NCI-H187 (cell line): ENCODE measurements around the gene ZNF224.
A peak's percentile ranks its signal among the peaks of the same experiment; 100 is the strongest.
"Not testable (repeated sequence)": the region's sequence is repeated elsewhere in the genome, so short reads cannot be mapped to it uniquely, and the experiment has no call there.

Experiments used
- DNase-seq, 2 experiments: peaks; one replicate each; lab custom pipeline; 2025; lab: John Stamatoyannopoulos, UW

The ZNF224 gene

DNA sequence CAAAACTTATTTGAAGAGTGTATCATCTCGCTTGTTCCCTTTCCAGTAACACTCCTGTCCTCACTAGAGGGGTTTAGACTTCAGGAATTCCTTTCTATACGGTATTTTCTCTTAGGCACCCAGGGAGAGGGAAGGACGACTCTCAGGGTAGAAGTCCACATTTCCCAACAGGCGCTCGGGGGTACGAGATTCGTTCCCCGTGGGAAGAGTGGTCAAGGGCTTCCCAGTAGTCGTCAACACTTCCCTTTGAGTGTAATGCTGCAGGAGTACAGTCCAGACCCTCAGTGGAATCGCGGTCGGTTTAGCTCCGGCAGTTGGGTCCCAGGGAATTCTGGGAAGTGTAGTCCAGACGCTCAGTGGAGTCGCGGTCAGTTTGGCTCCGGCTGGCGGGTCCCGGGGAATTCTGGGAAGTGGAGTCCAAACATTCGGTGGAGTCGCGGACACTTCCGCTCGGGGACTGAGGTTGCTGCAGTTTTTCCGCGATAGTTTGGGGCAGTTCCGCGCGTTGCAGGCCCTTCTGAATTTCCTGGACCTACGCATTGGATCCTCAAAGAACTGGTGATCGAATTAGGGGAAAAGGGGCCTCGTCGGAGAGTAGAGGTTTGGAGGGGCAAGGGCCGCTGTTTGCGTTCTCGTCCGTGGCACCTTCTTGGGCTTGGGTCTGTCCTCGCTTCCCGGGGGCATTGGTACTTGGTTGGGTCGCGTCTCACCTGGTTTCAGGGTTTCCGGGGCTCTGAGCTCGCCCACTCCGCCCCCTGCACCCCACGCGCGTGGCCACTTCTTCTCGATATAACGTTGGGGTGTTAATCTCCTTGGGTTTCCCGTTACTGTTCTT, at the start of gene ZNF224:
TSS of gene ZNF224 (plus strand) at position 431 of the 835 bp plus-strand sequence. CDS start 3,513 bp downstream, outside the sequence.
- DNase-seq: peak; percentile 54 to 84

DNA sequence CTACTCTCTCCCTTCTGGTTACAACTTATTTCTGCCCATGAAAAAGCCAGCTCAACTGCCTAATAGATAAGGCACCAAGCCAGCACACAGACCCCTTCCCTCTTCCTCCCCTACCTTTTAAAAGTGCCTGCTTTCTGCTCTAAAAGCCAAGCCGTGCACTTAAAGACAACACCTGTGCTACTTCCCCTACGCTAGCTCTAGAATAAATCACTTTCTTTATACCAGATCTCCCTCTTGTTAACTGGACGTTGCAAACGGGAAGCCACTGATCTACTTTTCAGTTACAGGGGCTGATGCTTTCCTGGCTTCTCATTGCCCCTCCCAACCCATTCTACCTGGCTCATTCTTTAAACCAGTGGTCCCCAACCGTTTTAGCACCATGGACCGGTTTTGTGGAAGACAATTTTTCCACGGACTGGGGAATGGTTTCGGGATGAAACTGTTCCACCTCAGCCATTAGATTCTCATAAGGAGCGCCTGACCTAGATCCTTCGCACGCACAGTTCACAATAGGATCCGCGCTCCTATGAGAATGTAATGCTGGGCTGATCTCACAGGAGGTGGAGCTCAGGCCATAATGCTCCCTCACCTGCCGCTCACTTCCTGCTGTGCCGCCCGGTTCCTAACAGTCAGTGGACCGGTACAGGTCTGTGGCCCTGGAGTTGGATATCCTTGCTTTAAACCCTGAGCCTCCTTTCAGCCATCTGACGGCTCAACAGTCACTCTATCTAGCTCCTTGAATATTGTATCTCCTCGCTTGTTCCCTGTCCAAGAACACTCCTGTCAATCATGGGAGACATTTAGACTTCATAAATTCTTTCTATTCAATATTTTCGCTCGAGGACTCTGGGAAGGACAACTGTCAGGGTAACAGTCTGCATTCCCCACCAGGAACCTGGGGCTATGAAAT, 43.2 kb upstream of the ZNF224 start:
- peak in 1 of 2 experiments; percentile 75 for DNase-seq

DNA sequence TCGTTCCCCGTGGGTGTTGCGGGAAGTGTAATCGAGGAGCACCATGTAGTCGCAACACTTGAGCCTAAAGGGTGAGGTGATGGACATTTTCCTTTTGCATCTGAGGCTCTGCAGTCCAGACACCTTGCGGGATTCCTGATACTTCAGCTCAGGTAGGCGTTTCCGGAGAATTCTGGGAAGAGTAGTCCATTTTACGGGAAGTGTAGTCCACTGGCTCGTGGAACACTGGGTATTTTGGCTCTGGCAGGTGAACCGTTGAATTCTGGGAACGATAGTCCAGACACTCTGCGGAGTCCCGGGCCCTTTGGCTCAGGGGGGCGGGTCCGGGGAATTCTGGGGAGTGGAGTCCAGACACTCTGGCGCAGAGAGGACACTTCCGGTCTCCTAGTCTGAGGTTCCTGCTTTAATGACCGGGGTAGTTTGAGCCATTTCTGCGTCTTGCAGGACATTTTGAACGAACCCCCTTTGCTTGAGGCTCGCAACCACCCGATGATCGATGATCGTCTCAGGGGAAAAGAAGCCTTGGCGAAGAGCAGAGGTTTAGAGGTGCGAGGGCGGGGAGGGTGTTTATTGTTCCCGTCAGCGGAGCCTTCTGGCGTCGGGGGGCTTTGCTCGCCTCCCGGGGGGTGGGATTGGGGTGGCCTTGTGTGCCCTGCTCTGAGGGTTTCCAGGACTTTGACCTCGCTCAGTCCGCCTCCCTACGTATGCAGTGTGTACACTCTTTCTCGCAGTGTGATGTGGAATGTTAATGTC, 42.3 kb upstream of the ZNF224 start, which contains the start of gene ZNF223:
TSS of gene ZNF223 (plus strand) at position 387 of the 753 bp plus-strand sequence. CDS start 3,141 bp downstream, outside the sequence.
- DNase-seq: peak; percentile 94

DNA sequence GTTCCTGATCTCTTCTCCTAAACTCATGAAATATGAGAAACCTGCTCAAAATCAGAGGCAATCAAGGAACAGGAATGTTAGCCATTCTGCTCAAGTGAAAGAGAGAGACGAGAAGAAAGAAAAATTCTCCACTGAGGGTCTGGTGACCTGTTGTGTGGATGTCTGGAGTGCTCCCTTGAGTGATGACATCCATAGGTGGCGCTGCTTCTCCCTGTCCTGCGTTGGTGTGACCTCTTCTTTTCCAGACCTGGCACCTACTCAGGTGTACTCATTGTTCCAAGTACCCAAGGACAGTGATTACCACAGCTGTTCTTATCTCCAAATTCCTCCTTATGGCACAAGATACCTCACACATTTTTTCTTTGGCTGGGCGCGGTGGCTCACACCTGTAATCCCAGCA, 38.3 kb upstream of the ZNF224 start:
- DNase-seq: no peak

DNA sequence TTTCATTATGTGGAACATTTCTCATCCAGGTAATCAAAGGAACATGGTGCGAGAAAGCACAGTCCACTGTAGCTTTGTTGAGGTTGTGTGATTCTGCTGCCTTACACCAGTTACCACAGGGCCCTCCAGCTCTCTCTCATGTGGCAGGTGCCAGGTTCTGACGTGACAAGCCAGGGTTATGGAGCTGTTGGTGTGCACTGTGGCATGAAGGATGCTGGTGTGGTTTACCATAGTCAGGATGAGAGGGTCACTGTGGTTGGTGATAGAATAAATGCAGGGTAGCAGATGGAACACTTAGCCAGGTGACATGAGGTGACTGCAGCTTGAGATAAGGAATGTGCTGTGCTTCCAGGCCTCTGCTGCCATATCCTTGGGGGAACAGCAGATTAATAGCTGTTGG, 34.9 kb upstream of the ZNF224 start:
- no peak for DNase-seq

DNA sequence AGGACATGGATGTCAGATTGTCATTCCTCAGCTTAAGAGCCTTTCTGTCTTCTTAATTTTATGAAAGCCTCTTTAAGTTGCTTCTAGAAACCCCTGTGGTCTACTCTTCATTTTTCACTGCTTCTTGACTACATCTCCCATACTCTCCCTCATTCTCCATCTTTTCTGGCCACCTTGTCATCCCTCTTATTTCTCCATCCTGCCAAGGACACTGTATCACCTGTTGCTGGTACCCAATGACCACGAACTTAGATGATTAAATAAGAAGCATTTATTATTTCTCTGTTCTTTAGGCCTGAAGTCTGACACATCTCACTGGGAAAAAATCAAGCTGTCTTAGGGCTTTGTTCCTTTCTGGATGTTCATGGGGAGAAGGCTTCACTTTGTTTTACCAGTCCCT, 33.1 kb upstream of the ZNF224 start:
- DNase-seq: no peak

DNA sequence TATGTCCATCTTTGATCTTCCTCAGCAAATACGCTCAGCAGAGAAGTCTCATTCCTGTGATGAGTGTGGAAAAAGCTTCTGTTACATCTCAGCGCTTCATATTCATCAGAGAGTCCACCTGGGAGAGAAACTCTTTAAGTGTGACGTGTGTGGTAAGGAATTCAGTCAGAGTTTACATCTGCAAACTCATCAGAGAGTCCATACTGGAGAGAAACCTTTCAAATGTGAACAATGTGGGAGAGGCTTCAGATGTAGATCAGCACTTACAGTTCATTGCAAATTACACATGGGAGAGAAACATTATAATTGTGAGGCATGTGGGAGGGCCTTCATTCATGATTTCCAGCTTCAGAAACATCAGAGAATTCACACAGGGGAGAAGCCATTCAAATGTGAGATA, 27.9 kb upstream of the ZNF224 start:
- DNase-seq: no peak

DNA sequence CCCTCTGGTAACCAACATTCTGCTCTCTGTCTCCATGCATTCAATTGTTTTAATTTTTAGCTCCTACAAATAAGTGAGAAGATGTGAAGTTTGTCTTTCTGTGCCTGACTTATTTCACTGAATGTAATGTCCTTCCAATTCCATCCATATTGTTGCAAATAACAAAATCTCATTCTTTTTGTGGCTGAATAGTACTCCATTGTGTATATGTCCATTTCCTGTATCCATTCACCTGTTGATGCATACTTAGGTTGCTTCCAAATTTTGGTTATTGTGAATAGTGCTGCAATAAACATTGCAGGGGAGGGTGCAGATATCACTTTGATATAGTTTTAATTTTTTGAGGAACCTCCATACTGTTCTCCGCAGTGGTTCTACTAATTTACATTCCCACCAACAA, 24.7 kb upstream of the ZNF224 start:
- no peak for DNase-seq

DNA sequence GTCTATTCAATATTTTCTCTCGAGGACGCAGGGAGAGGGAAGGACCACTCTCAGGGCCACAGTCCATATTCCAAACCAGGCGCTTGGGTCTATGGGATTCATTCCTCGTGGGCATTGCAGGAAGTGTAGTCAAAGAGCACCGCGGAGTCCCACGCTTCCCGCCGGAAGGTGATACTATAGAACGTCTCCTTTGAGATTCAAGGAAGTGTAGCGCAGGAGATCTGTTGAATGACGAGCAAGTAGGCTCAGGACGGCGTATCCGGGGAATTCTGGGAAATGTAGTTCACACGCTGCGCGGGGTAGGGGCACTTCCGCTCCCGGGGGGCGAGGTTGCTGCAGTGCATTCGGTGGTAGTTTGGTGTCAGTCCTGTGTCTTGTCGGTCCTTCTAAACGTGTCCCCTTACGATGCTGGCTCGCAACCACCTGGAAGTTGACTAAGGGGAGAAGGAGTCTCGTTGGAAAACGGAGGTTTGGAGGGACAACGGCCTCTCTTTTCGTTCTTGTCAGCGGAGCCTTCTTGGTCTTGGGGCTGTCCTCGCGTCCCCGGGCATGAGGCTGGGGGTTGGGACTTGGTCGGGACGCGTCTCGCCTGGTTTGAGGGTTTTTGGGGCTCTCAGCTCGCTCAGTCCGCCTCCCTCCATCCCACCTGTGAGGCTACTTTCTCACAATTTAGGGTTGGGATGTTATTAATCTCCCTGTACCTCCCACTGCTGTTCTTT, 22.2 kb upstream of the ZNF224 start, which contains the start of gene ZNF284:
TSS of gene ZNF284 (plus strand) at position 336 of the 719 bp plus-strand sequence. CDS start 4,231 bp downstream, outside the sequence.
- DNase-seq: peak; percentile 77 to 85

DNA sequence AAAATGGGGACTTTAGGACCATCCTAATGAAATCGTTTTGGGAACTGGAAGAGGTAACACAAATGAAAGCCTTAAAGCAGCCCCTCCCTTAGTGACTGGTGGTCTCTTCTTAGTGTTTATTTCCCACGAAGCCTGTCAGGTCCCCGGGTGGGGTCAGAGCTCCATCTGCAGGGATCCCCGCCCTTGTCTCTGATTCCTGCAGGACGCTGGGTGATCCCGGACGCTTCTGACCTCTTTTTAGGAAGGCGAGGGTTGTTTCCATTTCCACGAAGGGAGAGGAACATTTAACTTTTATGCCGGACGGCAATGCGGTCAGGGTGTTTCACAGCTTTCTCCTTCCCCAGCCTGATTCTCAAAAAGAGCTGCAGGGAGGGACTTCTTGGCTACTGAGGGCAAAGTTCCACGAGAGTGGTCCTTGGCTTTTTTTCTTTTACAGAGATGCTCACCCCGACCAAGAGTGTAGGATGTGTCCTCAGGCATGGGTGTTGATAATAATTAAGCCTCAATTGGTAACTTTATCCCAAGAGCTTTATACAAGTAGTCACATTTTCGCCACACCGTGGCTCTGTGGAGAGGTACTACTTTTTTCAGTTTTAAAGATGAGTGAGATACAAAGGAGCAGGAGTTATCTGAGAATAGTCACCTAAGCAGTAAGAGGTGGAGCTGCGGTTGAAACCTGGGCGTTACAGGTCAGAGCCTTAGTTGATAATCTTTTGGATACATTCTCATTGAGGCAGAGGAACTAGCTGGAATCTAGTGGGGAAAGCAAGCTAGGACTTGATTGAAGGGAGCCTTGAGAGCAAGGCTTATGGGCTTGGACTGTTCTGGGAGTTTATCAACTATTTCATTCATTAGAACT, 21.4 kb upstream of the ZNF224 start:
- DNase-seq: no peak

DNA sequence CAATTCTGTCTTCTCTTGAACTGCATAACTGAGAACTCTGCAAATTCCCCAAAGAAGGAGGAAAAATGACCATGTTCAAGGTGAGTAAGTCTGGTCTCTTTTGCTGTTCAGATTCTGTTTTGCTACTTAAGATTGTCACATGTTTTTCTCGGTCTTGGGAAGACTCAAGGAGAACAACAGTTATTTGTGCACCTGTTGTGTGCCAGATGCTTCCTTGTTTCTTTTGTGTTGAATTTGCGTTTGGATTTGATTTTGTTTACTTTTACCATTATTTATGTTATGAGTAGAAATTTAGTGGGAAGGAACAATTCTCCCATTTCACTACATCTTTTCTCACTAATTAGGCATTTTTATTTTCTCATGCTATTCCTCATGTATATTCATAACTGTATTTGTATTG, 17.8 kb upstream of the ZNF224 start:
- DNase-seq: no peak

DNA sequence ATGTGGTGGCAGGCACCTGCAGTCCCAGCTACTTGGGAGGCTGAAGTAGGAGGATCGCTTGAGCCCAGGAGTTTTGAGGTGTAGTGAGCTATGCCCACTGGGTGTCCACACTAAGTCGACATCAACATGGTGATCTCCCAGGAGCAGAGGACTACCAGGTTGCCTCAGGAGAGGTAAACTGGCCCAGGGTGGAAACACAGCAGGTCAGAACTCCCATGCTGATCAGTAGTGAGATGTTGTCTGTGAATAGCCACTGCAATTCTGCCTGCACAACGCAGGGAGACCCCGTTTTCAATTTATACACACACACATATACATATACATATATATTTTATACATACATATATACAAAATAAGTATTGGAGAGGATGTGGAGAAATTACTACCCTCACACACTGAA, 2.1 kb upstream of the ZNF224 start:
- no peak for DNase-seq

DNA sequence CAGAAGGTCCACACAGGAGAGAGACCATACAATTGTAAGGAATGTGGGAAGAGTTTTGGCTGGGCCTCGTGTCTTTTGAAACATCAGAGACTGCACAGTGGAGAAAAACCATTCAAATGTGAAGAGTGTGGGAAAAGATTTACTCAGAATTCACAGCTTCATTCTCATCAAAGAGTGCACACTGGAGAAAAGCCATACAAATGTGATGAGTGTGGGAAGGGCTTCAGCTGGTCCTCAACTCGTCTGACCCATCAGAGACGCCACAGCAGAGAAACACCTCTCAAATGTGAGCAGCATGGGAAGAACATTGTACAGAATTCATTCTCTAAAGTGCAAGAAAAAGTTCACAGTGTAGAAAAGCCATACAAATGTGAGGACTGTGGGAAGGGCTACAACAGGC, 13.6 kb downstream of the ZNF224 start:
- DNase-seq: no peak

DNA sequence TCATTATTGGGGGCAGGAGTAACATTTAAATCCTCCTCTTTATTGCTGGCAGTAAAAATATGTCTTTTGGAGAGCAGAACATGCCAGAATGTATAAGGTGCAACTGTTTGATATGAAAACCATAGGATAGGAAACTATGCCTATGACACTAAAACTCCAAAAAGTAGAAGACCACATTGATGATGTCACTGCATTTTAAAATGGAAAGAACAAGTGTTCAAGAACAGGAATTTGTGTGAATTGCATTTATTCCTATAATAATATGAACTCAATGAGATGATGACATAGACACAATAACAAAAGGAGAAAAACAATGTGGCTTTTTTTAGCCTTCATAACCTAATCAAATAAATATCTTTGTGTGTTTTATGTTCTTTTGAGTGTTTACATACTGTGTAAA, 15.3 kb downstream of the ZNF224 start:
- no peak for DNase-seq

DNA sequence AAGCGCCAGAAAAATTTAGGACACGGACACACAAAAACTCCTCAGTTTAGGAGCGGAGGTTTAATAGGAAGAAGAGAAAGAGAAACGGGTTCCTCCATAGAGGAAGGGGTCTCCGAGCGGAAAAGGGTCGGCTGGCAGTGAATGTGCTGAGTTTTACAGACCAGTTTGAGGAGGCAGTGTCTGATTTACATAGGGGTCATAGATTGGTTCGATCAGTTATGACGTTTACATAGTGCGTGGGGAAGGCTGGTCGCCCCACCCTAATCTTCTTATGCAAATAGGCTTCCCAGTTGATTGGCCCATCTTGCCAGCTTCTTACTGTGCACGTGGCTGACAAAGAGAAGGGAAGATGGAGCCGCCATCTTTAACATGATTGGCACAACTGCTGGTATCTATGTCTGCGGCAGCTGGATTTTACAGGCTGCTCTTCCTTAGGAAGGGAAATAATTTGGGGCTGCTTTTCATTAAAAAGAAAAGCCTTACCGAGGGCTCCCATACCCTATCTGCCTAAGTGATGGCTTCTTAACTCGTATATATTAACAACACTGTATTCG, 17.8 kb downstream of the ZNF224 start:
- DNase-seq: no peak

DNA sequence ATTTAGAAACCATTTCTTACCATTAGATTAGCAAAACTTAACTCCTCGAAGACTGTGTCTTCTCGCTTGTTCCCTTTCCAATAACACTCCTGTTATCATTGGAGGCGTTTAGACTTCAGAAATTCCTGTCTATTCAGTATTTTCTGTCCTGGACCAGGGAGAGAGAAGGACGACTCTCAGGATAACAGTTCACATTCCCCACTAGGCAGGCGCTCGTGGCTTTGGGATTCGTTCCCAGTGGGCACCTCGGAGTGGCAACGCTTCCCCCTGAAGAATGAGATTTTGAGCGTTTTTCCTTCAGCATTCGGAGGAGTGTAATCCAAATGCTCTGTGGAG, 18.6 kb downstream of the ZNF224 start:
- DNase-seq: no peak

DNA sequence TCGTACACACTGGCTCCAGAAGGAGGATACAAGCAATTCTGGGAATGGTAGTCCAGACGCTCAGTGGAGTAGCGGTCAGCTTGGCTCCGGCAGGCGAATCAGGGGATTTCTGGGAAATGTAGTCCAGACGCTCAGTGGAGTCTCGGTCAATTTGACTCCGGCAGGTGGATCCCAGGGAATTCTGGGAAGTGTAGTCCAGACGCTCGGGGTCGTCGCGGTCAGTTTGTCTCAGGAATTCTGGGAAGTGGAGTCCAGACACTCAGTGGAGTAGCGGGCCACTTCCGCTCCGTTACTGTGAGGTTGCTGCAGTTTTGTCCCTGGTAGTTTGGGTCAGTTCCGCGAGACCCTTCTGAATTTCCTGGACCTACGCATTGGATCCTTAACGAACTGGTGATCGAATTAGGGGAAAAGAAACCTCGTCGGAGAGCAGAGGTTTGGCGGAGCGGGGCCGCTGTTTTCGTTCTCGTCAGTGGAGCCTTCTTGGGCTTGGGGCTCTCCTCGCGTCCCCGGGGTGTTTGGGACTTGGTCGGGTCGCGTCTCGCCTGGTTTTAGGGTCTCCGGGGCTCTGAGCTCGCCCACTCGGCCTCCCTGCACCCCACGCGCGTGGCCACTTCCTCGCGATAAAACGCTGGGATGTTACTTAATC, 19.1 kb downstream of the ZNF224 start, which contains the start of gene ZNF225:
TSS of gene ZNF225 (plus strand) at position 262 of the 646 bp plus-strand sequence. CDS start 2,429 bp downstream, outside the sequence.
- peak; percentile 87 to 93 for DNase-seq

DNA sequence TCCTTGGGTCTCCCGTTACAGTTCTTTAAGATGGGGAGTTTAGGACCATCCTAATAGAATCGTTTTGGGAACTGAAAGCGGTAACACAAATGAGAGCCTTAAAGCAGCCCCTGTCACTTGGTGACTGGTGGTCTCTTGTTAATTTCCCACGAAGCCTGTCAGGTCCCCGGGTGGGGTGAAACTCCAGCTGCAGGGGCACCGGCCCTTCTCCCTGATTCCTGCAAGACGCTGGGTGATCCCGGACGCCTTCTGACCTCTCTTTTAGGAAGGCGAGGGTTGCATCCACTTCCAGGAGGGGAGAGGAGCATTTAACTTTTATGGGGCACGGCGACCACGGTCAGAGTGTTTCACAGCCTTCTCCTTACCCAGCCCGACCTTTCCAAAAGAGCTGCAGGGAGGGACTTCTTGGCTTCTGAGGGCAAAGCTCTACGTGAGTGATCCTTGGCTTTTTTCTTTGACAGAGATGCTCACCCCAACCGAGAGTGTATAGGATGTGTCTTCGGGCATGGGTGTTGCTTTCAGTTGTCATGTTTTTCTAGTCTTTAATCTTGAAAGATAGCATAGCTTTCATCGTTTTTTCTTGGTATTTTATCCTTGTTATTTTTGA, 19.7 kb downstream of the ZNF224 start:
- no peak for DNase-seq

DNA sequence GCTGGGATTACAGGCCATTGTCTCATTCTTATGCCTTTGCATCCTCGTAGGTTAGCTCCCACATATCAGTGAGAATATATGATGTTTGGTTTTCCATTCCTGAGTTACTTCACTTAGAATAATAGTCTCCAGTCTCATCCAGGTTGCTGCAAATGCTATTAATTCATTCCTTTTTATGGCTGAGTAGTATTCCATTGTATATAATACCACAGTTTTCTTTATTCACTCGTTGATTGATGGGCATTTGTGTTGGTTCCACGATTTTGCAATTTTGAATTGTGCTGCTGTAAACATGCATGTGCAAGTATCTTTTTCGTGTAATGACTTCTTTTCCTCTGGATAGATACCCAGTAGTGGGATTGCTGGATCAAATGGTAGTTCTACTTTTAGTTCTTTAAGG, 27.0 kb downstream of the ZNF224 start:
- DNase-seq: not testable (repeated sequence)
